Thoracic aorta (tissue), 2 donors: ENCODE data around the gene SLC26A6. TPM values are rescaled to one million over a fixed set of nuclear protein-coding genes. Genes with fewer than 3 reads are reported as not detected.

Experiments used
- ATAC-seq: fragments of 150-250 bp; one replicate; pipeline ENCODE4 v1.8.0; 2017; ENCODE audit warnings: low read depth; ENCODE audit not compliant: insufficient number of reproducible peaks, low FRiP score
- DNase-seq: peaks from one replicate; pipeline ENCODE4 v3.0.0-alpha.2; 2020; ENCODE audit warnings: low spot score
- H3K27ac ChIP-seq, 2 donors: fragments of 200-600 bp; sonication (generic); 1 replicate in 1 of 2; 2 replicates in 1 of 2; pipeline ENCODE4 v1.5.1; 2016; ENCODE audit warnings: mild to moderate bottlenecking in 2 of 2, moderate library complexity in 2 of 2
- H3K27me3 ChIP-seq: fragments of 200-600 bp; sonication (generic); replicated peaks from 2 replicates; pipeline ENCODE4 v1.6.0; 2016; ENCODE audit warnings: mild to moderate bottlenecking; ENCODE audit not compliant: insufficient read depth
- H3K36me3 ChIP-seq: fragments of 200-600 bp; sonication (generic); one replicate; pipeline ENCODE4 v1.5.1; 2016
- H3K4me1 ChIP-seq, 2 donors: fragments of 200-600 bp; sonication (generic); 1 replicate in 1 of 2; 2 replicates in 1 of 2; pipeline versions ENCODE4 v1.5.1 to v1.6.0; 2016; ENCODE audit warnings: low read depth in 2 of 2, mild to moderate bottlenecking in 1 of 2; ENCODE audit not compliant: control insufficient read depth in 1 of 2
- H3K4me3 ChIP-seq: fragments of 200-600 bp; sonication (generic); 2 replicates; pipeline ENCODE4 v1.5.1; 2016; ENCODE audit warnings: mild to moderate bottlenecking
- H3K9me3 ChIP-seq: fragments of 200-600 bp; sonication (generic); 2 replicates; pipeline ENCODE4 v1.5.1; 2016
- CTCF ChIP-seq: fragments of 200-600 bp; sonication (generic); IDR thresholded peaks from one replicate; pipeline ENCODE4 v1.5.1; 2019; ENCODE audit warnings: antibody characterized with exemption
- total RNA-seq, 2 donors: library from RNA; depleted of rRNA; stranded (reverse); fragments of >200 nt; gene quantifications; one replicate each; pipeline versions ENCODE4 v1.1.0 to v1.2.3, GENCODE V29; 2016

Gene SLC26A6
- total RNA-seq, 2 donors from 2014 or later, result 93.9 to 102 TPM

DNA sequence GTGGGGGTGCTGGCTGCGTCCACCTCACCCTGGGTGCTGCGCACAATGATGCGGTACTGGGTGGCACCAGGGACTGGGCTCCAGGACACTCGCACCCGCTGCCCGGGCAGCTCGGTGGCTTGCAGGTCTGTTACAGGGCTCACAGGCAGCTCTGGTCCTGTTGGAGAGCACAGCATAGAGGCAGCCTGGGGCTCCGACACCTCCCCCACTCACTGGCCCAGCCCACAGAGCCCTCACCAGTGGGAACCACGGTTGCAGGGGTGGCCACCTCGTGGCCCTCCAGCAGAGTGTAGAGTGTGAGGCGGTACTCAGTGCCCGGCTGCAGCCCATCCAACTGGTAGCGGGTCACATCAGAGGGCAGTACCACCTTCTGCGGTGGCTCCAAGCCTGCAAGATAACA is 43.8 kb downstream of the SLC26A6 start:
- ATAC-seq, result no peak
- no peaks in the 10 kb centered on the region for H3K9me3 ChIP-seq
- no peak overlapping the region for H3K4me3 ChIP-seq
- no peak for TF ChIP-seq CTCF
- DNase-seq, result no peak
- H3K27me3 ChIP-seq, result no peaks in the 10 kb centered on the region
- no peak overlapping the region for H3K27ac ChIP-seq
- H3K4me1 ChIP-seq, result peaks cover 13 to 24% of the 10 kb centered on the region in 2 donors
- no peaks in the 10 kb centered on the region for H3K36me3 ChIP-seq

DNA sequence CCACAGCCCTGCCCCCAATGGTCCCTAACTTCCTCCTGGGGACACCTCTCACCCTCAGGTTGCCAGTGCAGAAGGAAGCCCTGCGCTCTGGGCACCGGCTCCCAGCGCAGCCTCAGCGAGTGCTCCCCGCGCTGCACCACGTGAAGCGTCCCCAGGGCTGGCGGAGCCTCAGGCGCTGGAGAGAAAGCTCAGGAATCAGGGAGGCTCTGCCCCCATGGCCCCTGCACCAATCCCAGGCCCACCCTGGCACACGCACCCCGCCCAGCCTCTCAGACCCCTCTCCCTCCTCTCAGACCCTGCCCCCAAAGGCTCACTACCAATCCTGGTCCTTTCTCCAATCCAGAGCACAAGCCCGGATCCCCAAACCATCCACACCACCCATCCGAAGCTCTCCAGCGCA is 47.0 kb downstream of the SLC26A6 start:
- Histone ChIP-seq H3K4me3 (no peak overlapping the region), H3K4me1 (no peaks in the 10 kb centered on the region), H3K36me3 (no peaks in the 10 kb centered on the region), H3K9me3 (no peaks in the 10 kb centered on the region), H3K27ac (no peak overlapping the region), H3K27me3 (no peaks in the 10 kb centered on the region)
- no peak for DNase-seq
- ATAC-seq, result no peak
- no peak for TF ChIP-seq CTCF

DNA sequence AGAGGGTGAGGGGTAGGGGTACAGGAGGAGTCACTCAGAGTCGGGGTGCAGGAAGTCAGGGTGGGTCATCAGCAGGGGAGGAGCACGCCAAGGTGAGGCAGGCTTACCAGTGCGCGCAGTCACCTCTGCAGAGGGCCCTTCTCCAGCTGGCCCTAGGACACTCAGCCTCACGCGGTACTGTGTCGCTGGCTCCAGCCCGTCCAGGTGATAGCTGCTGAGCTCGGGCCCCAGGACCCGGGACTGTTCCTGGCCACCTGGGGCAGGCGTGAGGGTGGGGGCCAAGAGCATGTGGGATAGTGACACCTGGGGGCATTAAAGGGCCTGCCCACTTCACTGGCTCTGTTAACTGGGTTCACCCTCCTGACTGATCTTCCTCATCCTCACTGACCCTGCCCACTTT is 47.6 kb downstream of the SLC26A6 start:
- Histone ChIP-seq H3K27ac (no peak overlapping the region), H3K4me1 (no peaks in the 10 kb centered on the region), H3K9me3 (no peaks in the 10 kb centered on the region), H3K4me3 (no peak overlapping the region), H3K27me3 (no peaks in the 10 kb centered on the region), H3K36me3 (no peaks in the 10 kb centered on the region)
- DNase-seq, result no peak
- no peak for TF ChIP-seq CTCF
- no peak for ATAC-seq

- TF ChIP-seq CTCF, result no peak
- Histone ChIP-seq H3K4me1 (no peaks in the 10 kb centered on the region), H3K36me3 (no peaks in the 10 kb centered on the region), H3K27me3 (no peaks in the 10 kb centered on the region), H3K9me3 (no peaks in the 10 kb centered on the region), H3K4me3 (no peak overlapping the region), H3K27ac (no peak overlapping the region)
- ATAC-seq, result no peak
- DNase-seq, result no peak
These were observed 49.9 kb downstream of the SLC26A6 start for GRCh38 chr3:48585411-48585810.

GRCh38 chr3:48584836-48585235 is 50.4 kb downstream of the SLC26A6 start:
- DNase-seq (no peak), ATAC-seq (no peak)
- H3K9me3 ChIP-seq, result no peaks in the 10 kb centered on the region
- TF ChIP-seq CTCF, result no peak
- no peaks in the 10 kb centered on the region for H3K4me1 ChIP-seq
- H3K27ac ChIP-seq, result no peak overlapping the region
- no peaks in the 10 kb centered on the region for H3K27me3 ChIP-seq
- H3K36me3 ChIP-seq, result no peaks in the 10 kb centered on the region
- H3K4me3 ChIP-seq, result no peak overlapping the region
